Endothelial cell of umbilical vein (primary cell): ENCODE measurements around the gene DBP. TPM values are rescaled to one million over a fixed set of nuclear protein-coding genes. Genes with fewer than 3 reads are reported as not detected.

ENCODE experiments used
- BruUV-seq: library from RNA; stranded (reverse); fragments of 400-500 nt; replicated peaks from 2 replicates; lab custom pipeline; 2021; lab: Mats Ljungman, UMichigan
- CTCF ChIA-PET: fragments of 300-600, 350-600 bp; sonication (Branson Sonifier 250); formaldehyde crosslinking; loops from one replicate; lab custom pipeline; 2021; ENCODE audit warnings: antibody characterized with exemption, inconsistent platforms; lab: Charles Lee
- POLR2A ChIA-PET: fragments of 300-600, 350-600 bp; sonication (Branson Sonifier 250); formaldehyde crosslinking; loops from one replicate; lab custom pipeline; 2021; ENCODE audit warnings: antibody characterized with exemption, inconsistent platforms; lab: Charles Lee
- DNase-seq: peaks from one replicate; pipeline ENCODE4 v3.0.0-alpha.2; 2011; ENCODE audit warnings: low read depth, low spot score
- FAIRE-seq: peaks from 2 replicates; lab custom pipeline; 2011; peaks lifted over from hg19 to GRCh38; lab: Jason Lieb, UNC
- H2AFZ ChIP-seq: 2 replicates; pipeline ENCODE4 v1.6.0; 2012; ENCODE audit warnings: low read depth, low read length, control low read depth, inconsistent platforms
- H3K27ac ChIP-seq: 2 replicates; pipeline ENCODE4 v1.5.1; 2011; ENCODE audit warnings: low read depth, mild to moderate bottlenecking, control low read depth, low read length, moderate library complexity; ENCODE audit not compliant: insufficient read depth
- H3K27me3 ChIP-seq, 2 experiments: 2 replicates each; pipeline versions ENCODE4 v1.6.0 to v1.6.1; 2011; ENCODE audit warnings: low read length in 2 of 2, mixed read lengths in 1 of 2; ENCODE audit not compliant: control insufficient read depth in 2 of 2, insufficient read depth in 2 of 2
- H3K36me3 ChIP-seq, 2 experiments: 2 replicates in 1 of 2; 3 replicates in 1 of 2; pipeline ENCODE4 v1.5.1; 2011; ENCODE audit warnings: low read length in 2 of 2, mild to moderate bottlenecking in 1 of 2, moderate library complexity in 1 of 2; ENCODE audit not compliant: control insufficient read depth in 2 of 2, insufficient read depth in 2 of 2; ENCODE audit errors: extremely low read depth in 1 of 2
- H3K4me1 ChIP-seq: 3 replicates; pipeline ENCODE4 v1.5.1; 2011; ENCODE audit warnings: mild to moderate bottlenecking, low read length; ENCODE audit not compliant: control insufficient read depth, insufficient read depth; ENCODE audit errors: extremely low read depth
- H3K4me2 ChIP-seq: 2 replicates; pipeline ENCODE4 v1.6.1; 2011; ENCODE audit warnings: low read length, control low read depth, mixed read lengths; ENCODE audit not compliant: insufficient read depth
- H3K4me3 ChIP-seq, 3 experiments: fragments of 200-600 bp in 1 of 3; sonication (generic), shearing (Covaris generic) in 1 of 3; replicated peaks in 1 of 3; 2 replicates each; pipeline ENCODE4 v1.5.1; 2011 to 2016; ENCODE audit warnings: control low read depth in 3 of 3, low read length in 3 of 3, mild to moderate bottlenecking in 2 of 3, inconsistent platforms in 1 of 3, low read depth in 1 of 3, moderate library complexity in 1 of 3; ENCODE audit not compliant: insufficient read depth in 1 of 3
- H3K79me2 ChIP-seq: 2 replicates; pipeline ENCODE4 v1.6.0; 2012; ENCODE audit warnings: low read length, inconsistent platforms; ENCODE audit not compliant: control insufficient read depth, insufficient read depth
- H3K9ac ChIP-seq: replicated peaks from 2 replicates; pipeline ENCODE3; 2011; ENCODE audit warnings: low read length, control low read depth; ENCODE audit not compliant: insufficient read depth; ENCODE audit errors: extremely low read depth
- H3K9me1 ChIP-seq: replicated peaks from 3 replicates; pipeline ENCODE4 v1.6.0; 2011; ENCODE audit warnings: mild to moderate bottlenecking, low read length; ENCODE audit not compliant: control insufficient read depth, insufficient read depth; ENCODE audit errors: extremely low read depth
- H3K9me3 ChIP-seq: replicated peaks from 2 replicates; pipeline ENCODE4 v1.5.1; 2012; ENCODE audit warnings: low read length, inconsistent platforms; ENCODE audit not compliant: control insufficient read depth, insufficient read depth
- H4K20me1 ChIP-seq: replicated peaks from 2 replicates; pipeline ENCODE3; 2011; ENCODE audit warnings: mild to moderate bottlenecking, low read length; ENCODE audit not compliant: control insufficient read depth, insufficient read depth; ENCODE audit errors: extremely low read depth
- CTCF ChIP-seq, 2 donors: IDR thresholded peaks; 1 replicate in 1 of 2; 2 replicates in 1 of 2; pipeline ENCODE4 v1.5.1; 2011; ENCODE audit warnings: low read length in 2 of 2, mild to moderate bottlenecking in 2 of 2, moderate library complexity in 2 of 2, control low read depth in 1 of 2, inconsistent platforms in 1 of 2, low read depth in 1 of 2; ENCODE audit not compliant: insufficient read depth in 1 of 2; ENCODE audit errors: extremely low read depth in 1 of 2
- EZH2 ChIP-seq: IDR thresholded peaks from 2 replicates; pipeline ENCODE4 v1.6.1; 2012; ENCODE audit warnings: borderline replicate concordance, low read depth, mild to moderate bottlenecking, moderate library complexity, low read length, inconsistent platforms; ENCODE audit not compliant: severe bottlenecking
- FOS ChIP-seq: IDR thresholded peaks from 2 replicates; pipeline ENCODE4 v1.6.1; 2011; ENCODE audit warnings: mild to moderate bottlenecking, low read length, moderate library complexity, borderline replicate concordance; ENCODE audit not compliant: insufficient read depth
- GATA2 ChIP-seq: IDR thresholded peaks from 2 replicates; pipeline ENCODE4 v1.7.0; 2011; ENCODE audit warnings: low read depth, mild to moderate bottlenecking, moderate library complexity, mixed read lengths, low read length; ENCODE audit not compliant: insufficient read length, insufficient read depth
- JUN ChIP-seq: IDR thresholded peaks from 2 replicates; pipeline ENCODE4 v1.6.1; 2011; ENCODE audit warnings: borderline replicate concordance, low read depth; ENCODE audit not compliant: insufficient read length, insufficient read depth
- MAX ChIP-seq: IDR thresholded peaks from 2 replicates; pipeline ENCODE4 v1.6.1; 2011; ENCODE audit not compliant: insufficient read depth, insufficient read length
- MYC ChIP-seq: IDR thresholded peaks from one replicate; pipeline ENCODE4 v1.6.1; 2011; ENCODE audit warnings: mild to moderate bottlenecking, low read depth, low read length
- POLR2A ChIP-seq: IDR thresholded peaks from 2 replicates; pipeline ENCODE4 v1.6.1; 2012; ENCODE audit warnings: low read depth, mild to moderate bottlenecking, control low read depth, low read length
- POLR2AphosphoS5 ChIP-seq: IDR thresholded peaks from 2 replicates; pipeline ENCODE4 v1.6.1; 2012; ENCODE audit warnings: low read depth, mild to moderate bottlenecking, control low read depth, low read length, moderate library complexity; ENCODE audit not compliant: insufficient read depth
- dilution Hi-C: fragments of 300-500 bp; cut with MboI; formaldehyde crosslinking; loops from one replicate; pipeline ENCODE4 v1.15.0; 2019; ENCODE audit warnings: low sequenced_read_pairs; ENCODE audit not compliant: extremely low pct_ligation_motif_present
- intact Hi-C: fragments of 100-400 bp; cut with micrococcal nuclease; formaldehyde crosslinking; loops from one replicate; pipeline ENCODE4 v1.10.0; 2022
- polyA plus RNA-seq, 4 experiments: library from polyadenylated mRNA; depleted of rRNA in 3 of 4; stranded (reverse) in 3 of 4; unstranded in 1 of 4; fragments of >200 nt; gene quantifications; 2 replicates each; pipeline versions ENCODE4 v1.2.1 to v1.2.3, GENCODE V29; 2011 to 2012; ENCODE audit warnings: missing spikeins in 1 of 4
- total RNA-seq: library from RNA; stranded (reverse); gene quantifications from 2 replicates; pipeline ENCODE4 v1.2.3, GENCODE V29; 2021

The DBP gene
- total and polyA plus RNA-seq, 2 donors (not counting 3 experiments of a cell fraction or from before 2014, with no cell fraction given), result 1.5 to 1.8 TPM

GRCh38 chr19:48668761-48669160 is 31.6 kb upstream of the DBP start:
- dilution Hi-C loops (no loop called here), intact Hi-C loops (no loop called here)
- POLR2A ChIA-PET, result no interaction called here

More at GRCh38 chr19:48668761-48669160, 31.6 kb upstream of the DBP start:
- H3K79me2 ChIP-seq, result no peaks in the 10 kb centered on the region
- no peaks in the 10 kb centered on the region for H4K20me1 ChIP-seq
- no peak overlapping the region for H3K9ac ChIP-seq
- DNase-seq, result no peak
- no peak for FAIRE-seq
- TF ChIP-seq GATA2, result no peak
- TF ChIP-seq MAX, result no peak
- no peak for TF ChIP-seq POLR2AphosphoS5
- TF ChIP-seq MYC, result no peak
- no peak for TF ChIP-seq CTCF (IDR thresholded peaks at IDR 0.05; ENCODE audit: extremely low read depth in 1 of 2, insufficient read depth in 1 of 2, low read depth in 1 of 2, low read length in 2 of 2)
- TF ChIP-seq EZH2, result no peak
- no peak for TF ChIP-seq POLR2A
- no peak for TF ChIP-seq JUN
- no peak for TF ChIP-seq FOS
- no peak overlapping the region for H2AFZ ChIP-seq
- H3K4me2 ChIP-seq, result no peak overlapping the region
- H3K9me1 ChIP-seq, result no peaks in the 10 kb centered on the region
- H3K27ac ChIP-seq, result no peak overlapping the region
- H3K9me3 ChIP-seq, result no peaks in the 10 kb centered on the region
- CTCF ChIA-PET, result no interaction called here
- H3K36me3 ChIP-seq, result no peaks in the 10 kb centered on the region
- BruUV-seq, result no TSS peak
- H3K27me3 ChIP-seq, result no peaks in the 10 kb centered on the region
- no peaks in the 10 kb centered on the region for H3K4me1 ChIP-seq
- H3K4me3 ChIP-seq, result no peak overlapping the region
